SK-N-SH (cell line): ENCODE measurements around the gene TTLL1. TPM values are rescaled to one million over a fixed set of nuclear protein-coding genes. Genes with fewer than 3 reads are reported as not detected.
A peak's percentile ranks its signal among the peaks of the same experiment; 100 is the strongest.
"Not testable (repeated sequence)": the region's sequence is repeated elsewhere in the genome, so short reads cannot be mapped to it uniquely, and the experiment has no call there.

Source experiments
- CTCF ChIA-PET: fragments of 300-600, 350-600 bp; formaldehyde crosslinking; extraction: SDS; loops from one replicate; lab custom pipeline; 2021; lab: Yijun Ruan, JAX
- POLR2A ChIA-PET: fragments of 350-600 bp; sonication (Branson Sonifier 250); formaldehyde crosslinking; extraction: SDS; loops from one replicate; lab custom pipeline; 2020; ENCODE audit warnings: antibody characterized with exemption, inconsistent platforms; lab: Yijun Ruan, JAX
- DNase-seq: peaks from one replicate; pipeline ENCODE4 v3.0.0; 2012
- H2AFZ ChIP-seq: fragments of 200-600 bp; sonication (generic); 2 replicates; pipeline ENCODE4 v1.8.1; 2016; ENCODE audit warnings: antibody characterized with exemption, mild to moderate bottlenecking, low read depth
- H3F3A ChIP-seq: fragments of 200-600 bp; sonication (generic); replicated peaks from 2 replicates; pipeline ENCODE3; 2016; ENCODE audit warnings: antibody characterized with exemption, mild to moderate bottlenecking; ENCODE audit not compliant: insufficient read depth
- H3K27ac ChIP-seq, 2 experiments: fragments of 200-500 bp in 1 of 2; fragments of 200-600 bp in 1 of 2; sonication (Bioruptor generic) in 1 of 2; sonication (generic), shearing (Covaris generic) in 1 of 2; 2 replicates each; pipeline versions ENCODE4 v1.5.1 to v1.6.1; 2014 to 2016; ENCODE audit warnings: low read depth in 2 of 2, inconsistent platforms in 1 of 2, low read length in 1 of 2, mild to moderate bottlenecking in 1 of 2, mixed read lengths in 1 of 2
- H3K27me3 ChIP-seq: fragments of 200-600 bp; sonication (generic), shearing (Covaris generic); 2 replicates; pipeline ENCODE4 v1.6.1; 2016; ENCODE audit warnings: mixed run types; ENCODE audit not compliant: insufficient read depth
- H3K36me3 ChIP-seq, 2 experiments: fragments of 200-500 bp in 1 of 2; fragments of 200-600 bp in 1 of 2; sonication (Bioruptor generic) in 1 of 2; sonication (generic) in 1 of 2; replicated peaks in 1 of 2; 2 replicates each; pipeline versions ENCODE3 to v1.5.1; 2014 to 2016; ENCODE audit warnings: low read length in 1 of 2, mild to moderate bottlenecking in 1 of 2; ENCODE audit not compliant: insufficient read depth in 2 of 2, control insufficient read depth in 1 of 2
- H3K4me1 ChIP-seq, 2 experiments: fragments of 200-500 bp in 1 of 2; fragments of 200-600 bp in 1 of 2; sonication (Bioruptor generic) in 1 of 2; sonication (generic), shearing (Covaris generic) in 1 of 2; 2 replicates each; pipeline versions ENCODE4 v1.5.1 to v1.6.1; 2014 to 2016; ENCODE audit warnings: low read depth in 1 of 2, low read length in 1 of 2, mixed run types in 1 of 2; ENCODE audit not compliant: insufficient read depth in 2 of 2, control insufficient read depth in 1 of 2
- H3K4me2 ChIP-seq: fragments of 200-600 bp; sonication (generic), shearing (Covaris generic); 2 replicates; pipeline ENCODE4 v1.6.1; 2017; ENCODE audit warnings: mixed run types
- H3K4me3 ChIP-seq, 2 experiments: fragments of 200-500 bp in 1 of 2; fragments of 200-600 bp in 1 of 2; sonication (Bioruptor generic) in 1 of 2; sonication (generic), shearing (Covaris generic) in 1 of 2; 2 replicates each; pipeline versions ENCODE4 v1.5.1 to v1.8.1; 2014 to 2016; ENCODE audit warnings: low read depth in 2 of 2, inconsistent platforms in 1 of 2, low read length in 1 of 2, mild to moderate bottlenecking in 1 of 2, mixed read lengths in 1 of 2, moderate library complexity in 1 of 2
- H3K79me2 ChIP-seq: fragments of 200-600 bp; sonication (generic); 2 replicates; pipeline ENCODE4 v1.8.1; 2017; ENCODE audit warnings: mild to moderate bottlenecking; ENCODE audit not compliant: insufficient read depth
- H3K9ac ChIP-seq: fragments of 200-600 bp; sonication (generic); 2 replicates; pipeline ENCODE4 v1.6.1; 2017; ENCODE audit warnings: mixed run types
- H3K9me2 ChIP-seq: fragments of 200-600 bp; sonication (generic); 2 replicates; pipeline ENCODE4 v1.6.1; 2017; ENCODE audit warnings: mixed run types
- H3K9me3 ChIP-seq: fragments of 200-600 bp; sonication (generic); 2 replicates; pipeline ENCODE4 v1.6.1; 2017; ENCODE audit warnings: mixed run types, mild to moderate bottlenecking, moderate library complexity
- H4K20me1 ChIP-seq: fragments of 200-600 bp; sonication (generic); 2 replicates; pipeline ENCODE4 v1.6.1; 2017; ENCODE audit warnings: mild to moderate bottlenecking, mixed run types; ENCODE audit not compliant: insufficient read depth
- ELF1 ChIP-seq: IDR thresholded peaks from 2 replicates; pipeline ENCODE4 v1.4.0; 2012
- FOSL2 ChIP-seq: IDR thresholded peaks from 2 replicates; pipeline ENCODE4 v1.4.0; 2012; ENCODE audit warnings: low read depth, mild to moderate bottlenecking, moderate library complexity, borderline replicate concordance
- GABPA ChIP-seq: IDR thresholded peaks from 2 replicates; pipeline ENCODE4 v1.4.0; 2012; ENCODE audit warnings: low read depth, mild to moderate bottlenecking
- JUND ChIP-seq: IDR thresholded peaks from 2 replicates; pipeline ENCODE4 v1.4.0; 2012
- PBX3 ChIP-seq: IDR thresholded peaks from 2 replicates; pipeline ENCODE4; 2012
- POLR2AphosphoS5 ChIP-seq: IDR thresholded peaks from 2 replicates; pipeline ENCODE4 v1.6.1; 2012; ENCODE audit warnings: low read depth, low read length
- RAD21 ChIP-seq: IDR thresholded peaks from 2 replicates; pipeline ENCODE4 v1.6.1; 2012; ENCODE audit warnings: mild to moderate bottlenecking, low read length
- RCOR1 ChIP-seq: fragments of 150-350 bp; IDR thresholded peaks from 2 replicates; pipeline ENCODE4 v1.6.1; 2017; ENCODE audit warnings: antibody characterized with exemption, low read length
- RFX5 ChIP-seq: IDR thresholded peaks from 2 replicates; pipeline ENCODE4 v1.6.1; 2012; ENCODE audit warnings: mild to moderate bottlenecking, improper control_type of control experiment, low read length
- RXRA ChIP-seq: IDR thresholded peaks from 2 replicates; pipeline ENCODE4 v1.4.0; 2012; ENCODE audit warnings: low read depth, mild to moderate bottlenecking, borderline replicate concordance
- SIN3A ChIP-seq: IDR thresholded peaks from 2 replicates; pipeline ENCODE4 v1.6.1; 2012; ENCODE audit warnings: low read depth, mild to moderate bottlenecking, low read length, moderate library complexity, borderline replicate concordance
- TCF12 ChIP-seq: IDR thresholded peaks from 2 replicates; pipeline ENCODE4 v1.4.0; 2012
- WGBS: methylation state at CpG from one replicate; pipeline ENCODE4 v1.1.6; 2017; ENCODE audit warnings: low lambda C conversion rate; 5-methylcytosine and 5-hydroxymethylcytosine counted together
- polyA plus RNA-seq, 3 experiments: library from polyadenylated mRNA; depleted of rRNA; stranded (reverse); fragments of >200 nt; gene quantifications; 2 replicates each; pipeline ENCODE4 v1.2.3, GENCODE V29; 2012

Gene TTLL1
- polyA plus RNA-seq, 1 of the 3 experiments (the other 2 are of a cell fraction) = 14.0 TPM

GRCh38 chr22:42996646-42997365, 92.4 kb downstream of the TTLL1 start:
- CTCF ChIA-PET = no interaction called here
- Histone ChIP-seq H3K4me2 (no peak overlapping the region), H3K4me3 (no peak overlapping the region), H3K79me2 (peaks cover 94% of the 10 kb centered on the region), H3K27ac (no peak overlapping the region), H4K20me1 (0 out of 2 replicates have a peak, but pooled peaks cover 3% of the 10 kb centered on the region), H3K9ac (no peak overlapping the region), H3K9me3 (no peaks in the 10 kb centered on the region), H3K27me3 (no peaks in the 10 kb centered on the region), H3K9me2 (no peaks in the 10 kb centered on the region), H2AFZ (no peak overlapping the region), H3F3A (peaks cover 8% of the 10 kb centered on the region), H3K4me1 (peaks cover 10 to 32% of the 10 kb centered on the region in 2 experiments; a peak in 3 of 4 replicates), H3K36me3 (no peaks in the 10 kb centered on the region)
- POLR2A ChIA-PET = no interaction called here
- 92% methylated on average over 7 of the region's 10 CpGs for WGBS
- no peak for TF ChIP-seq RCOR1
- TF ChIP-seq POLR2AphosphoS5 = no peak
- no peak for TF ChIP-seq RFX5
- no peak for TF ChIP-seq RXRA
- no peak for TF ChIP-seq GABPA
- TF ChIP-seq RAD21 = no peak
- no peak for DNase-seq

- Histone ChIP-seq H3K27ac (peak overlapping the region in 1 of 2 experiments; percentile 72; a peak in 3 of 4 replicates), H3F3A (peaks cover 11% of the 10 kb centered on the region), H3K79me2 (peaks cover 88% of the 10 kb centered on the region), H3K4me1 (peaks cover under 1 to 25% of the 10 kb centered on the region in 2 experiments; a peak in 2 of 4 replicates)
- H3K4me2 ChIP-seq, H2AFZ ChIP-seq, H3K4me3 ChIP-seq, POLR2A ChIA-PET, H3K27me3 ChIP-seq, DNase-seq, H3K36me3 ChIP-seq, H3K9me2 ChIP-seq, H4K20me1 ChIP-seq, H3K9me3 ChIP-seq, CTCF ChIA-PET, H3K9ac ChIP-seq: not testable (repeated sequence)
- 68% methylated on average over 7 of the region's 7 CpGs for WGBS
These were observed 93.5 kb downstream of the TTLL1 start for GRCh38 chr22:42995654-42996053.

DNA sequence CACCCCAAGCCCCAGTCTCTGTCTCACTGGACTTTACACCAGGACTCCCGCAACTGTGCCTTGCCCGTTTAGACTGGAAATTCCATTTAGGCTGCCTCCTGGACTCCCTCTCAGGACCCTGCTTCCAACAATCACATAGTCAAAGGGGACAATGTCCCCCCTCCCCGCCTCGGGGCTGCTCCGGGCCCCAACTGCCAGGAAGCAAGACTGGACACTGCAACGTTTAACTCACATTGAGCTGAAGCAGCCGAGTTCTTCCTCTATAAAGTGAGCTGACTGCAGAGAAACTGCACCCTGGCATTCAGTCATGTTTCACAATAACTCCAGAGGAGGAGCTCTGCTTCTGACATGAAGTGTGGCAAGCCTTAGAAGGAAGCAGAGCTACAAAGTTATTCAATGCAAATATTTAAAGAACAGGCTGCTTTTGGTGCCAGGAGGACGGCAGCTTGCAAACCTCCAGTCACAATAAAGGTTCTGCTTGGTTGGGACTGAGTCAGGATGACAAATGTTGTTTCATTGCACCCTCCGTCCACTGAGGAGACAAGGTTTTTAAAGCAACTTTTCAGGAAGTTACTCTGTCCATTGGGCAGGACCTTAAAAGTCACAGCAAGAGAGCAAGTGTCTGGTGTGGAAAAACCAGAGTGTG, 94.2 kb downstream of the TTLL1 start:
- Histone ChIP-seq H3K4me1 (peaks cover 4 to 19% of the 10 kb centered on the region in 2 experiments; a peak in 2 of 4 replicates), H3K27ac (peak overlapping the region; percentile 43 to 72; a peak in 3 of 4 replicates), H3K36me3 (no peaks in the 10 kb centered on the region), H3K9me3 (no peaks in the 10 kb centered on the region), H3K4me3 (no peak overlapping the region), H2AFZ (no peak overlapping the region), H3K4me2 (peak overlapping the region; percentile 65), H4K20me1 (peaks cover 7% of the 10 kb centered on the region), H3F3A (peaks cover 16% of the 10 kb centered on the region)
- WGBS = 29% methylated on average over 4 of the region's 9 CpGs
- POLR2A ChIA-PET = no interaction called here
- DNase-seq = no peak
- TF ChIP-seq SIN3A = no peak
- TF ChIP-seq RXRA = no peak
- TF ChIP-seq FOSL2 = peak; percentile 28; the same call in 1 of the 2 replicates
- TF ChIP-seq RFX5 = no peak
- no peak for TF ChIP-seq ELF1
- no peak for TF ChIP-seq JUND
- TF ChIP-seq PBX3 = peak; percentile 40; the same call in 1 of the 2 replicates
- TF ChIP-seq TCF12 = peak; percentile 7; the same call in 1 of the 2 replicates
- TF ChIP-seq, all 33 proteins: peak for 3
- Histone ChIP-seq H3K27me3 (no peaks in the 10 kb centered on the region), H3K79me2 (peaks cover 82% of the 10 kb centered on the region), H3K9me2 (no peaks in the 10 kb centered on the region), H3K9ac (peak overlapping the region; percentile 18; the same call in 1 of the 2 replicates)
- CTCF ChIA-PET = no interaction called here
